Measurements from ENCODE around the gene CDH4.

DNA sequence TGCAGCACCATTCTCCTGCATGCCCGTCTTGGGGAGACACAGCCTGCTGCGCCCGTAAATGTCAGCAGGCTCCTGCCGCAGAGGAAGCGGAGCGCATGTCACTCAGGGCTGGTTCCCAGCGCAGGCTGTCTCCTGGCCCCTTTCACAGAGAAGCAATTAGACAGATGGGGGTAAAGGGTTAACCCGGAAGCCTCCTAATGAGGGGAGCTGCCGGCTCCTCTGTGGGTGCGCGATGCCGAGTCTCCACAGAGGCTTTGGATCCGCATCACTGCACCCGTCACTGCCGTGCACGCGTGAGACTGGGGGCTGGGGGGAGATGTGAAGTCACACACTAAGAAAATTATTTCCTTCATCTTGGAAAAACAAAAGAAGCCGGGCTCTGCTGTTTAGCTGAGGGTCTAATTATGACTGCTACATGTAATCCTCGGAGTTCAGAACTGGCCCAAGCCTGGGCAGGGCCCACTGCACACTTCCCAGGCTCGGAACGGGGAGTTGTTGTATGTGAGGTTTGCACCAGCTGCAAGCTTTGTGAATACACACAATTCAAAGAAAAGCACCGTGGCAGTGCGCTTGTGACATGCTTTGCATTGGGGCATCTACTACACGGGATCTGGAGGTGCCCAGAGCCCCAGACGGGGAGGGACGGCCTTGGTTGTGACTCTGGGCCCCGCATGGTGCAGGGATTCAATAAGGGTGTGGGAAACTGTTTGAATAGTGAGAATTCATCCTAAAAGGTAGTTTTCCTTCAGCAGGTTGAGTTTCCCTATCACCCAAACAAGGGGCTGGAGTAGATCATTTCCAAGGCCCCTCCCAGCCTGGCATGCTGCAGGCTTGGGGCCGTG, 482.1 kb downstream of the CDH4 start:
- TF ChIP-seq, protein P1, sequence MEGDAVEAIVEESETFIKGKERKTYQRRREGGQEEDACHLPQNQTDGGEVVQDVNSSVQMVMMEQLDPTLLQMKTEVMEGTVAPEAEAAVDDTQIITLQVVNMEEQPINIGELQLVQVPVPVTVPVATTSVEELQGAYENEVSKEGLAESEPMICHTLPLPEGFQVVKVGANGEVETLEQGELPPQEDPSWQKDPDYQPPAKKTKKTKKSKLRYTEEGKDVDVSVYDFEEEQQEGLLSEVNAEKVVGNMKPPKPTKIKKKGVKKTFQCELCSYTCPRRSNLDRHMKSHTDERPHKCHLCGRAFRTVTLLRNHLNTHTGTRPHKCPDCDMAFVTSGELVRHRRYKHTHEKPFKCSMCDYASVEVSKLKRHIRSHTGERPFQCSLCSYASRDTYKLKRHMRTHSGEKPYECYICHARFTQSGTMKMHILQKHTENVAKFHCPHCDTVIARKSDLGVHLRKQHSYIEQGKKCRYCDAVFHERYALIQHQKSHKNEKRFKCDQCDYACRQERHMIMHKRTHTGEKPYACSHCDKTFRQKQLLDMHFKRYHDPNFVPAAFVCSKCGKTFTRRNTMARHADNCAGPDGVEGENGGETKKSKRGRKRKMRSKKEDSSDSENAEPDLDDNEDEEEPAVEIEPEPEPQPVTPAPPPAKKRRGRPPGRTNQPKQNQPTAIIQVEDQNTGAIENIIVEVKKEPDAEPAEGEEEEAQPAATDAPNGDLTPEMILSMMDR (IDR thresholded peaks at IDR 0.05), result no peak
- no peak for TF ChIP-seq POLR2A (IDR thresholded peaks at IDR 0.05)
